SH-SY5Y (cell line): ENCODE data around the gene MBD3L4.

Experiments used
- GATA2 ChIP-seq: IDR thresholded peaks from 2 replicates; pipeline ENCODE4 v1.6.1; 2011; ENCODE audit warnings: mild to moderate bottlenecking, low read depth, low read length
- GATA3 ChIP-seq: IDR thresholded peaks from 2 replicates; pipeline ENCODE4 v1.6.1; 2011; ENCODE audit warnings: low read depth, mild to moderate bottlenecking, low read length, moderate library complexity

DNA sequence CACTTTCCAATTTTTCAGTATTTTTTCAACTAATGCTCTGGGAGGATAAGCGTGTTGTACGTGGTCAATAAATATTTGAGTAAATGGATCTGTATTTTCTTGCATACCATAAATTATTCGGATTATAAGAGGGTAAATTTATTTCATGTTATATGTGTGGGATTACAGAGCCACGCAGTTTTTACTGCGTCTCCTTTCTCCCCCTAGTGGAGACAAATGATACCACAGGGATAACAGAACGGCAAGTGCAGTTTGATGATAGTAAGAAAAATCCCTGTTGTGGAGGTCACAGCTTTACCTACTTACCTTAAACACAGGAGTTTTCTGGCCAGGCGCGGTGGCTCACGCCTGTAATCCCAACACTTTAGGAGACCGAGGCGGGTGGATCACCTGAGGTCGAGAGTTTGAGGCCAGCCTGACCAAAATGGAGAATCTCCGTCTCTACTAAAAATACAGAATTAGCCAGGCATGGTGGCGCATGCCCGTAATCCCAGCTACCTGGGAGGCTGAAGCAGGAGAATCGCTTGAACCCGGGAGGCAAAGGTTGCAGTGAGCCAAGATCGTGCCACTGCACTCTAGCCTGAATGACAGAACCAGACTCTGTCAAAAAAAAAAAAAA, 35.6 kb downstream of the MBD3L4 start:
- TF ChIP-seq GATA2 (no peak), GATA3 (no peak)
